ENCODE results near the gene CKS1B. TPM values are rescaled to one million over a fixed set of nuclear protein-coding genes. Genes with fewer than 3 reads are reported as not detected.
A peak's percentile ranks its signal among the peaks of the same experiment; 100 is the strongest.

CKS1B gene
- total RNA-seq, 1 experiment from 2014 or later, result 166 TPM

GRCh38 chr1:154960446-154961136, 13.9 kb upstream of the CKS1B start:
- no peak for DNase-seq (ENCODE audit: low read depth)
- in situ Hi-C loops (cut with HindIII; ENCODE audit: low pct_unique_long_range_greater_than_20kb, low sequenced_read_pairs), result no loop called here

GRCh38 chr1:154961207-154962155, 13.0 kb upstream of the CKS1B start, which contains the start of gene PYGO2:
Gene PYGO2, minus strand, starts transcription at chr1:154961782. Its CDS starts 206 bp downstream, at chr1:154961576.
- in situ Hi-C loops (cut with HindIII; ENCODE audit: low pct_unique_long_range_greater_than_20kb, low sequenced_read_pairs), result no loop called here
- DNase-seq (ENCODE audit: low read depth), result peak; percentile 85

GRCh38 chr1:154962156-154962749, 12.2 kb upstream of the CKS1B start:
- in situ Hi-C loops (cut with HindIII; ENCODE audit: low pct_unique_long_range_greater_than_20kb, low sequenced_read_pairs), result no loop called here
- DNase-seq (ENCODE audit: low read depth), result no peak

GRCh38 chr1:154962795-154963330, 11.6 kb upstream of the CKS1B start:
- DNase-seq (ENCODE audit: low read depth), result no peak
- in situ Hi-C loops (cut with HindIII; ENCODE audit: low pct_unique_long_range_greater_than_20kb, low sequenced_read_pairs), result no loop called here

- no peak for DNase-seq (ENCODE audit: low read depth)
- in situ Hi-C loops (cut with HindIII; ENCODE audit: low pct_unique_long_range_greater_than_20kb, low sequenced_read_pairs), result no loop called here
Measured at GRCh38 chr1:154963643-154964042, 10.8 kb upstream of the CKS1B start.

GRCh38 chr1:154964359-154964758, 10.1 kb upstream of the CKS1B start:
- no peak for DNase-seq (ENCODE audit: low read depth)
- in situ Hi-C loops (cut with HindIII; ENCODE audit: low pct_unique_long_range_greater_than_20kb, low sequenced_read_pairs), result no loop called here

GRCh38 chr1:154966111-154966510, 8.4 kb upstream of the CKS1B start:
- DNase-seq (ENCODE audit: low read depth), result no peak
- in situ Hi-C loops (cut with HindIII; ENCODE audit: low pct_unique_long_range_greater_than_20kb, low sequenced_read_pairs), result no loop called here

GRCh38 chr1:154967331-154967950, 7.0 kb upstream of the CKS1B start:
- in situ Hi-C loops (cut with HindIII; ENCODE audit: low pct_unique_long_range_greater_than_20kb, low sequenced_read_pairs), result no loop called here
- DNase-seq (ENCODE audit: low read depth), result no peak

GRCh38 chr1:154968731-154969130, 5.8 kb upstream of the CKS1B start:
- DNase-seq (ENCODE audit: low read depth), result no peak
- in situ Hi-C loops (cut with HindIII; ENCODE audit: low pct_unique_long_range_greater_than_20kb, low sequenced_read_pairs), result no loop called here

GRCh38 chr1:154969246-154969645, 5.2 kb upstream of the CKS1B start:
- in situ Hi-C loops (cut with HindIII; ENCODE audit: low pct_unique_long_range_greater_than_20kb, low sequenced_read_pairs), result no loop called here
- DNase-seq (ENCODE audit: low read depth), result no peak

- in situ Hi-C loops (cut with HindIII; ENCODE audit: low pct_unique_long_range_greater_than_20kb, low sequenced_read_pairs), result no loop called here
- DNase-seq (ENCODE audit: low read depth), result no peak
Measured at GRCh38 chr1:154969860-154970452, 4.5 kb upstream of the CKS1B start.

GRCh38 chr1:154970631-154971340, 3.7 kb upstream of the CKS1B start, which contains the start of gene SHC1:
Gene SHC1, minus strand, starts transcription at chr1:154970747. Its CDS starts 221 bp downstream, at chr1:154970526.
- in situ Hi-C loops (cut with HindIII; ENCODE audit: low pct_unique_long_range_greater_than_20kb, low sequenced_read_pairs), result no loop called here
- DNase-seq (ENCODE audit: low read depth), result peak; percentile 87

- no peak for DNase-seq (ENCODE audit: low read depth)
- in situ Hi-C loops (cut with HindIII; ENCODE audit: low pct_unique_long_range_greater_than_20kb, low sequenced_read_pairs), result no loop called here
Measured at GRCh38 chr1:154971341-154971998, 3.0 kb upstream of the CKS1B start.

GRCh38 chr1:154972213-154972516, 2.3 kb upstream of the CKS1B start:
- no peak for DNase-seq (ENCODE audit: low read depth)
- in situ Hi-C loops (cut with HindIII; ENCODE audit: low pct_unique_long_range_greater_than_20kb, low sequenced_read_pairs), result no loop called here

GRCh38 chr1:154972517-154973343, 1.8 kb upstream of the CKS1B start:
- DNase-seq (ENCODE audit: low read depth), result peak; percentile 97
- in situ Hi-C loops (cut with HindIII; ENCODE audit: low pct_unique_long_range_greater_than_20kb, low sequenced_read_pairs), result no loop called here
